Coronary artery (tissue), 2 donors: ENCODE data around the gene POLR2J2.
"Not testable (repeated sequence)": the region's sequence is repeated elsewhere in the genome, so short reads cannot be mapped to it uniquely, and the experiment has no call there.

Experiments used
- DNase-seq: peaks from one replicate; pipeline ENCODE4 v3.0.0-alpha.2; 2017; ENCODE audit warnings: low spot score
- H3K27ac ChIP-seq, 2 donors: fragments of 200-600 bp; sonication (generic); one replicate each; pipeline ENCODE4 v1.5.1; 2016 to 2019
- H3K4me3 ChIP-seq: fragments of 200-600 bp; sonication (generic); 2 replicates; pipeline ENCODE4 v1.5.1; 2016; ENCODE audit warnings: mild to moderate bottlenecking, moderate library complexity

POLR2J2 gene

GRCh38 chr7:102675545-102675944, 4.1 kb upstream of the POLR2J2 start:
- H3K27ac ChIP-seq, DNase-seq, H3K4me3 ChIP-seq: not testable (repeated sequence)

GRCh38 chr7:102673447-102674067, 2.1 kb upstream of the POLR2J2 start:
- DNase-seq, H3K27ac ChIP-seq, H3K4me3 ChIP-seq: not testable (repeated sequence)

- not testable (repeated sequence) for H3K4me3 ChIP-seq, H3K27ac ChIP-seq, DNase-seq
Observed at GRCh38 chr7:102671956-102672307, 469 bp upstream of the POLR2J2 start.

- H3K4me3 ChIP-seq, DNase-seq, H3K27ac ChIP-seq: not testable (repeated sequence)
Observed at GRCh38 chr7:102667523-102667922, 3.9 kb downstream of the POLR2J2 start.

DNA sequence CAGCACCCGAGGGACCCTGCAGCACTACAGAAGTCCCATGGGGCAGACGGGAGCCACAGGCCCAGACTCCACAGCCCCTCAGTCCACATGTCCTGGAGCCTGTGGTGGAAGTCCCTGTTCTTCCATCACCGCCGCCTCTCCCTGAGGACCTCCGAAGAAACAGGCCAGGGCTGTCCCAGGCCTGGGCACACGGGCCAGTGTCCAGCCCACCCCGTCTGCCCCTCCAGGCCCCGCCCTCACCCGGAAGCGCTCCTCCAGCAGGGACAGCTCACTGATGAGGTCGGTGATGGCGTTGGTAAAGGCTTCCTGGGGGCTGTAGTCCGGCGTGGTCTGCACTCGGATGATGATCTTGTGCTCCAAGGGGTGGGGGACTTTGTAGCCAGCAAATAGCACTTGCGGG, 4.6 kb downstream of the POLR2J2 start:
- H3K4me3 ChIP-seq, H3K27ac ChIP-seq, DNase-seq: not testable (repeated sequence)

DNA sequence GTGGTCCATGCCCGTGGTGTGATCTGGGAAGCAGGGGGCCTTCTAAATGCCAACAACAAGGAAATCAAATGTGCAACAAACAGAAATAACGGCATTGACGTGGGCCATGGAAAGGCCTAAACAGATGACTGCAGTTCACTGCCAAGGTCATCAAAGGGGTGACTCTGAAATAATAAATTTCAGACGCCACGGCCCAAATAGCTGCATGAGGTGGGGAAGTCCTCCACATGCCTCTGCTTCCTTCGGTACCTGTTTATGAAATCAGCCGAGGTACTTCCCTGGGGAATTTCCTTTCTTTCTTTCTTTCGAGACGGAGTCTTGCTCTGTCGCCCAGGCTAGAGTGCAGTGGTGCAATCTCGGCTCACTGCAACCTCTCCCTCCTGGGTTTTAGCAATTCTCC, 6.7 kb downstream of the POLR2J2 start:
- H3K27ac ChIP-seq, DNase-seq, H3K4me3 ChIP-seq: not testable (repeated sequence)

DNA sequence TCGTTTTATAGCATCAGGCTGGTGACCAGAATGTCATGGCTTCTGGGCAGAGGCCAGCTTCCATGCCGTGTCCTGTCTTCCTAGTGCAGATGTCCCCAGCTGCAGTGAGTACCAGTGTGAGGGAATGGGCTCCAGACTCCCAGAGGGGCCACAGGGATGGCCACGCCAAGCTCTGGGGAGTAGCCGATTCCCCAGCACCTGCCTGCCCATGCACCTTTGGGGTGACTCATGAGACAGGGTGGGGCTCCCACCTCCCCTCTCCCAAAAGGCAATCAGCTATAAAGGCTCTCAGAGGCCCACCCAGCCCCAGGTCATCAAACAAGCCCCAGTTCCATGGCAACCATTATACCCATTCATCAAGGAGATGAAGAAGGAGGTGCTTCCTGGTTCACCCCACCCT, 21.5 kb downstream of the POLR2J2 start, which contains the start of gene SPDYE2B:
SPDYE2B (plus strand) TSS at position 396 of the 400 bp plus-strand sequence. CDS start 2,030 bp downstream, outside the sequence.
- DNase-seq, H3K27ac ChIP-seq, H3K4me3 ChIP-seq: not testable (repeated sequence)

DNA sequence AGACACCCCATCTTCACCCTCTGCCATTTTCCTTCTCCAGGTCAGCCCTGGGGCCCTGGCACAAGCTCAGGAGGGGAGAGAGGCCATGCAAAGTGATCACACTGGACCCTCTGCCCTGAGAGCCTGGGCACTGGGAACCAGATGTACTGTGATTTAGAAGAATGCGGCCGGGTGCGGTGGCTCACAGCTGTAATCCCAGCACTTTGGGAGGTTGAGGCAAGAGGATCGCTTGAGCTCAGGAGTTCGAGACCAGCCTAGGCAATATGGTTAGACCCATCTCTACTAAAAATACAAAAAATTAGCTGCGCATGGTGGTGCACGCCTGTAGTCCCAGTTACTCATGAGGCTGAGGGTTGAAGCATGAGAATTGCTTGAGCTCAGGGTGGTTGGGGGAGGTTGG, 23.6 kb downstream of the POLR2J2 start:
- not testable (repeated sequence) for H3K4me3 ChIP-seq, H3K27ac ChIP-seq, DNase-seq

GRCh38 chr7:102643404-102643803, 28.1 kb downstream of the POLR2J2 start:
- not testable (repeated sequence) for DNase-seq, H3K27ac ChIP-seq, H3K4me3 ChIP-seq

GRCh38 chr7:102642691-102643090, 28.8 kb downstream of the POLR2J2 start, which contains the start of gene UPK3BL1:
Gene UPK3BL1, minus strand, starts transcription at chr7:102642791. Its CDS starts 50 bp downstream, at chr7:102642741.
- not testable (repeated sequence) for DNase-seq, H3K4me3 ChIP-seq, H3K27ac ChIP-seq

- not testable (repeated sequence) for H3K4me3 ChIP-seq, H3K27ac ChIP-seq
- DNase-seq = peak; percentile 36
Observed at GRCh38 chr7:102638848-102639247, 32.6 kb downstream of the POLR2J2 start.

DNA sequence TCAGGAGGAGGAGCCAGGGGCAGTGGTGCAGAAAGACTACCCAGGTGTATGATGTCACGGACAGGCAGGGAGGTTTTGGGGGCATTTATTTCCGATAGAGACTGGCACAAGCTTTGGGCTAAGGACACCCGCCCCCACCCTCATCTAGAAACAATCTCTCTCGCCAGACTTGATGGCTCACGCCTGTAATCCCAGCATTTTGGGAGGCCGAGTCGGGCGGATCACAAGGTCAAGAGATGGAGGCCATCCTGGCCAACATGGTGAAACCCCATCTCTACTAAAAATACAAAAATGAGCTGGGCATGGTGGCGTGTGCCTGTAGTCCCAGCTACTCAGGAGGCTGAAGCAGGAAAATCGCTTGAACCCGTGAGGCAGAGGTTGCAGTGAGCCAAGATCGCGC, 34.5 kb downstream of the POLR2J2 start:
- not testable (repeated sequence) for H3K4me3 ChIP-seq, H3K27ac ChIP-seq, DNase-seq

GRCh38 chr7:102635354-102635753, 36.1 kb downstream of the POLR2J2 start:
- not testable (repeated sequence) for H3K4me3 ChIP-seq, DNase-seq, H3K27ac ChIP-seq

GRCh38 chr7:102634299-102634698, 37.2 kb downstream of the POLR2J2 start:
- DNase-seq, H3K4me3 ChIP-seq, H3K27ac ChIP-seq: not testable (repeated sequence)

GRCh38 chr7:102630622-102631021, 40.8 kb downstream of the POLR2J2 start:
- not testable (repeated sequence) for H3K27ac ChIP-seq, H3K4me3 ChIP-seq, DNase-seq

GRCh38 chr7:102627271-102627904, 44.1 kb downstream of the POLR2J2 start:
- not testable (repeated sequence) for H3K4me3 ChIP-seq, H3K27ac ChIP-seq, DNase-seq

DNA sequence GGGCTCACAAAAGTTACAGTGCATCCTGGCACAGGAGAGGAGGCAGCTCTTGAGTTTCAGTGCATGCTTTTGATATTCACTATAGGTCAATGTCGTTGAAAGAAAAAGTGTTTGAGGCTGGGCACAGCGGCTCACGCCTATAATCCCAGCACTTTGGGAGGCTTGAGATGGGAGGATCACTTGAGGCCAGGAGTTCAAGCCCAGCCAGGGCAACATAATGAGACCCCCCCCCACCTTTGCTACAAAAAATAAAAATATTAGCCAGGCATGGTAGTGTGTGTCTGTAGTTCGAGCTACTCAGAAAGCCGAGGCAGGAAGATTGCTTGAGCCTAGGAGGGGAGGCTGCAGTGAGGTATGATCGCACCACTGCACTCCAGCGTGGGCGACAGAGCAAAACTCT, 53.3 kb downstream of the POLR2J2 start:
- DNase-seq, H3K4me3 ChIP-seq, H3K27ac ChIP-seq: not testable (repeated sequence)

- H3K27ac ChIP-seq = peak within 1 kb of the TSS in 1 of 2 donors; percentile 73
- H3K4me3 ChIP-seq = peak within 1 kb of the TSS; percentile 72
- DNase-seq = peak; percentile 71
Observed at GRCh38 chr7:102616507-102617125, 54.8 kb downstream of the POLR2J2 start, which contains the start of gene RASA4. Gene RASA4, minus strand, starts transcription at chr7:102616756. Its CDS starts 67 bp downstream, at chr7:102616689.
